AG04449 (cell line): Measurements from ENCODE around the gene TK1.

Experiments used
- CTCF ChIA-PET: fragments of 350-600 bp; formaldehyde crosslinking; extraction: SDS; loops from one replicate; lab custom pipeline; 2021; ENCODE audit warnings: antibody characterized with exemption; lab: Yijun Ruan, JAX
- POLR2A ChIA-PET: fragments of 400-600, 350-600 bp; formaldehyde crosslinking; extraction: SDS; loops from one replicate; lab custom pipeline; 2020; ENCODE audit warnings: antibody characterized with exemption, inconsistent platforms; lab: Yijun Ruan, JAX
- DNase-seq: peaks from one replicate; pipeline ENCODE4 v3.0.0-alpha.2; 2010; ENCODE audit warnings: low read depth, low spot score
- H3K4me3 ChIP-seq: 2 replicates; pipeline ENCODE4 v1.5.1; 2011; ENCODE audit warnings: low read depth, mild to moderate bottlenecking, control low read depth, low read length
- CTCF ChIP-seq: IDR thresholded peaks from one replicate; pipeline ENCODE4 v1.5.1; 2011; ENCODE audit warnings: mild to moderate bottlenecking, moderate library complexity, low read length, control low read depth, inconsistent platforms; ENCODE audit not compliant: insufficient read depth; ENCODE audit errors: missing control alignments

The TK1 gene

GRCh38 chr17:78138204-78139060 is 48.4 kb downstream of the TK1 start:
- POLR2A ChIA-PET = no interaction called here
- DNase-seq = no peak
- H3K4me3 ChIP-seq = no peak overlapping the region
- CTCF ChIA-PET = interaction anchor here (1.2 to 1.9 kb wide), 2 partner anchors 24 to 120 kb away, joined by 4 to 5 read pairs; no protein-coding TSS in a partner anchor
- no peak for TF ChIP-seq CTCF

GRCh38 chr17:78137392-78138203 is 49.3 kb downstream of the TK1 start:
- H3K4me3 ChIP-seq = no peak overlapping the region
- TF ChIP-seq CTCF = peak; percentile 13
- ChIA-PET CTCF (interaction anchor here (1.1 to 4.0 kb wide), 4 partner anchors 10 to 120 kb away, joined by 3 to 28 read pairs (median 4); partner anchors contain the start of gene TK1), POLR2A (no interaction called here)
- no peak for DNase-seq

- DNase-seq = no peak
- no peak for TF ChIP-seq CTCF
- POLR2A ChIA-PET = no interaction called here
- H3K4me3 ChIP-seq = no peak overlapping the region
- CTCF ChIA-PET = interaction anchor here (0.7 to 4.0 kb wide), 7 partner anchors 9 to 123 kb away, joined by 3 to 28 read pairs (median 4); no protein-coding TSS in a partner anchor
These were observed 50.9 kb downstream of the TK1 start for GRCh38 chr17:78135858-78136500.

DNA sequence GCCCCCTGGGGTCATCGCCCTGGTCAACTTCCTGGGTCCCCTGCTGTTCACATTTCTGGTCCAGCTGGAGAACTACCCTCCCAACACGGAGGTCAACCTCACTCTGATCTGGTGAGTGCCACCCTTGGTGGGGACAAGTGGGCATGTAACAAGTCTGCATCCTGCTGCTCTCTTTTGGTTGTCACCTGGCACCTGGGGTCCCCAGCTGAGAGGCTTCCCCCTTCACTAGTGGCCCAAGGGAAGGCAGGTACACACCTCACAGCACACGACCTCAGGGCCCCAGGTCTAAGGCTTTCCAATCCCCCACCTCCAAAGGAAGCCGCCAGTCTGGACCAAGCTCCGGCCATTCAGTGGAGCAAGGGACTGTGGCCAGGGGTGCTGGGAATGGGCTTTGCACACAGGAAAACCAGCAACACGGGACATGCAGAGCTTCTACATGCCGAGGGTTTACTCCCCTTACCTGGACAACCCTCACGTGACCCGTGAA is 51.9 kb downstream of the TK1 start:
- TF ChIP-seq CTCF = no peak
- ChIA-PET POLR2A (no interaction called here), CTCF (interaction anchor here (0.7 to 4.0 kb wide), 9 partner anchors 9 to 122 kb away, joined by 3 to 28 read pairs (median 6); no protein-coding TSS in a partner anchor)
- no peak overlapping the region for H3K4me3 ChIP-seq
- DNase-seq = no peak

- no peak overlapping the region for H3K4me3 ChIP-seq
- POLR2A ChIA-PET = no interaction called here
- CTCF ChIA-PET = interaction anchor here (0.7 to 4.0 kb wide), 7 partner anchors 10 to 121 kb away, joined by 3 to 28 read pairs (median 7); no protein-coding TSS in a partner anchor
- TF ChIP-seq CTCF = peak; percentile 53
- no peak for DNase-seq
These were observed 52.6 kb downstream of the TK1 start for GRCh38 chr17:78133971-78134898.
